Kidney glomerular epithelial cell (primary cell): ENCODE results near the gene CEP76.
"Not testable (repeated sequence)": the region's sequence is repeated elsewhere in the genome, so short reads cannot be mapped to it uniquely, and the experiment has no call there.

Experiments
- DNase-seq: peaks from one replicate; lab custom pipeline; 2025; lab: John Stamatoyannopoulos, UW

CEP76 gene

DNA sequence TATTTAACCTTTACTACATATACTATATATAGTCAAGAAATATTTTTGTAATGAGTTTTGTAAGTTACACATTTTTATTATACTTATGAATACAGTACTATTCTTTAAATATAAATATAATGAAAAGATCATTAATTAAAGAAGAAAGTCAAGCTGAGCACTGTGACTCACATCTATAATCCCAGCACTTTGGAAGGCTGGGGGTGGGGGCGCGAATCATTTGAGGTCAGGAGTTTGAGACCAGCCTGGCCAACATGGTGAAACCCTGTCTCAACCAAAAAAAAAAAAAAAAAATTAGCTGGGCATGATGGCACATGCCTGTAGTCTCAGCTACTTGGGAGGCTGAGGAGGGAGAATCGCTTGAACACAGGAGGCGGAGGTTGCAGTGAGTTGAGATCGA lies 58.8 kb downstream of the CEP76 start:
- not testable (repeated sequence) for DNase-seq

DNA sequence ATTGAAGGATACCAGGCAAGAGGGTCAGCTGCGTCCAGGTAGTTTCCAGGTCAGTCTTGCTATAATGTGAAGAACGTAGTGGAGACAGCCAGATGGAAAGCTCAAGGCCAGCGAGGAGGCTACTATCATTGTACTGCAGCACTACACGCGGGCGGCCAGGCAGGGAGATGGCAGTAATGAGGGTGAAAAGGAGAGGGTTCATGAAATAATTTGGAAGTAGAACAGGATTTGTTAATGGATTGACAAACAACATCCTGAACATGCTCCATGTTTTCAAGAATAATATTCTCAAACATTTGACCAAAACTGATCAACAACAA lies 61.7 kb downstream of the CEP76 start:
- DNase-seq, result no peak

DNA sequence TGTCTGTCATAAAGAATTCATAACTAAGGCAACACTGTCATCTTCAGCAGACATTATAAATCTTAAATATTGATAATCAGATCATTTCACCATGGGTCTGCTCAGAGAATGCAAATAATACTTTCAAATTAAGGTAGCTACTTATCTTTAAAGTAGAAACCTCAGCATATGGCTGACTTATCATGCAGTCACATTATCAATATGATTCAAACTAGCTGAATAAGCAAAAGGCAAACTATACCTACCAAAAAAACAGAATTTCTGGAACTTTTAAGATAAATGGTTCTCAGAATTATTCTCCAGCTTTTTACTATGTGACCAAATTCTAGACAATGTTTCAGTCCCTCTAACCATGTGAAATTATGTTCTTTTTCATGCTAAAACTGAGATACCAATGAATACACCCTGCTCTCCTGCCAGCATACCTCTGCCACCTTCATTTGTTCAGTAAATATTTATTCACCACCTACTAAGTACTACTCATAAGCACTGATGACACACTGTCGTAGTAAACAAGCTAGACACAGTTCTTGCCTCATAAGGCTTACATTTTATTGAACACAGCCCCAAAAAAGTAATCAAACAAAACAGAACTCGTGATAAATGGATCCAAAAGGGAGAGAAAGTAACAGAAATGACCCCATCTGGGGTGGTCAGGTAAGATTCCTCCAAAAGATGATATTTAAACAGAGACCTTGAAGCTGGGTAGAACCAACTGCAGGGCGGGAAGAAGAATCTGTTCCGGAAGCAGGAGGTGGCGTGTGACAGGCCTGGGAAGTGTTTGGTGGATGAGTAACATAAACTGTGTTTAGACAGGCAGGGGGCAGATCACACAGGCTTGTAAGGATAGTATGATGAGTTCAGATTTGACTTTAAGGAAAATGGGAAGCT lies 62.3 kb downstream of the CEP76 start:
- peak; percentile 82 for DNase-seq

DNA sequence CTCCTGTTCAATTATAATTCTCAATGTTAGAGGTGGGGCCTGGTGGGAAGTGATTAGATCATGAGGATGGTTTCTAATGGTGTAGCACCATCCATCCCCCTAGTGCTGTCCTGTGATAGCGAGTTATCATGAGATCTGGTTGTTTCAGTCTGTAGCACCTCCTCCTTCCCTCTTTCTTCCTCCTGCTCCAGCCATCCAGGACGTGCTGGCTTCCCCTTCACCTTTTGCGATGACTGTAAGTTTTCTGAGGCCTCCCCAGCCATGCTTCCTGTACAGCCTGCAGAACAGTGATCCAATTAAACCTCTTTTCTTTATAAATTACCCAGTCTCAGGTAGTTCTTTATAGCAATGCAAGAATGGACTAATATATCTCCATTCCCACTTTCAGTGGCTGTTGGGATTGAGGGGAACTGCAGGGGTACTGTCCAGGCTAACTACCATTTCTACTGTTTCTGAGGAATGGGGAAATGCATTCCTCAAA lies 63.8 kb downstream of the CEP76 start:
- DNase-seq, result no peak

DNA sequence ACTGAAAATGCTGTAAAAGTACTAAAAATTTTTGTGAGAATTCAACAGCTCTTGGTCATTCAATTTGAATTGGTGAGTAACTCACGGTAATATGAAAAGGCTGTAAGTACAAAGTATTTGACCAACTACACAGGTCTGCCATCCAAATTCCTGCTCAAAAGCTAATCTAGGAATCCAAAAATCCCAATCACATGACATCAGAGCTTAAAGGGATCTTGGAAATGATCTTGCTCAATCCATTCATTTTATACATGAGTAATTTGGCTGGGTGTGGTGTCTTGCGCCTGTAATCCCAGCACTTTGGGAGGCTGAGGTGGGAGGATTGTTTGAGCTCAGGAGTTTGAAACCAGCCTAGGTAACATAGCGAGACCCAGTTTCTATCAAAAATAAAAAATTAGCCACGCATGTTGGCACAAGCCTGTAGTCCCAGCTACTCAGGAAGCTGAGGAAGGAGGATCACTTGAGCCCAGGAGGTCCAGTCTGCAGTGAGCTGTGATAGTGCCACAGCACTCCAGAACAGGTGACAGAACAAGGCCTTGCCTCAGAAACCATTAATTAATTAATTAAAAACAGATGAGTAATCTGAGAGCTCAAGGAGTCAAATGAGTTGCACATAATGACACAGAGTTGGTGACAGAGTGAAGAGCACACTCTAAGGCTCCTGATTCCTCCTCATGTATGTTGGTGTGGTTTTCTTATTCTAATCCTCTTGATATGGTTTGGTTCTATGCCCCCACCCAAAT lies 64.5 kb downstream of the CEP76 start:
- DNase-seq, result no peak

DNA sequence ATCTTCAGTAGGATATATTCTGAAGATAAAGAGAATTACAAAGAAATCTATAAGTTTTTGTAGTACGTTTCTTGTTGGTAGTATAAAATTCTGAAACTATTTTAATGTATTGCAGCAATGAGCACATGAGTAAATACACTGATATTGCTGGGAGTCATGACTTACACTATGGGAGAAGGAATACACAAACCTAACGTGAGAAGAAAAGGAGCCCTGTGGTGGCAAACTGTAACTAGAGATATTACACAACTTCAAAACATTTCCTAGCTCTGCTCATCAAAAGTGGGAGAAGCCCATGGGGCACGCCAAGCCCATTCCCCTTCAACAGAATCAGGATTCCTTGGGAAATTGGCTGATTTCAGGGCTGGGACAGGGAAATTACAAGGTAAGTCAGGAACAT lies 65.1 kb downstream of the CEP76 start:
- no peak for DNase-seq

DNA sequence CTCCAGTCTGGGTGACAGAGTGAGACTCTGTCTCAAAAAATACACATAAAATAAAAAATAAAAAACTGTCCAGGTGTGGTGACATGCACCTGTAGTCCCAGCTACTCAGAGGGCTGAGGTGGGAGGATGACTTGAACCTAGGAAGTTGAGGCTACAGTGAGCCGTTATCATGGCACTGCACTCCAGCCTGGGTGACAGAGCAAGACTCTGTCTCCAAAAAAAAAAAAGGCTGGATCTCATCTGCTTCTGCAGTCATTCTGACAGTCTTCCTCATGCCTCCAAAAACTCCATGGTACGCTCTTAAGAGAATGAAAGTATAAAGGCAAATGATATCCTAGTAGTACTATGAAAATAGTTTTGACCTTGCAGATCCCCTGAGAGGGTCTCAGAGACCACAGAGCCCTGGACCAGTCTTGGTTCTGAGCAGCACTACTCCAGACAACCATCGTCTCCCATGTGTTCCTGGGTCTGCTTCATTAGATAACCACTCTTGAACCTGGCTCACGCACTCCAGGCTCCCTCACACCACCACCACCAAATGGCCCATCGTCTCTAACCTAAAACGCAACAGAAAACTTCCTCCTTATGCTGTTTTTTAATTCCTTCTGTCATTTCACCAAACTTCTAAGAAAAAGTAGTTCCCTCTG lies 70.6 kb downstream of the CEP76 start:
- DNase-seq, result no peak

DNA sequence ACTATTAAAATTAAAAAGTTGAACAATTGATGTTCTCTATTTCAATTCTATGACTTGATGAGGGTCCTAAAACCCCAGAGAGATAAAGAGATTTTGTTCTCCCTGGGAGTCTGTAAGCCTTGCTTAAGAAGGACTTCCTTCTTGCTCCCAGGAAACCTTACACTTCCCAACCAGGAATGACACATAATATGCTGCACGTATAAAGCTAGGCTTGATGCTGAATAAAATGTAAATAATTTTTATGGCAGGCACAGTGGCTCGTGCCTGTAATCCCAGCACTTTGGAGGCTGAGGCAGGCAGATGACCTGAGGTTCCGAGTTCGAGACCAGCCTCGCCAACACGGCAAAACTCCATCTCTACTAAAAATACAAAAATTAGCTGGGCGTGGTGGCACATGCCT lies 72.4 kb downstream of the CEP76 start:
- DNase-seq, result no peak

DNA sequence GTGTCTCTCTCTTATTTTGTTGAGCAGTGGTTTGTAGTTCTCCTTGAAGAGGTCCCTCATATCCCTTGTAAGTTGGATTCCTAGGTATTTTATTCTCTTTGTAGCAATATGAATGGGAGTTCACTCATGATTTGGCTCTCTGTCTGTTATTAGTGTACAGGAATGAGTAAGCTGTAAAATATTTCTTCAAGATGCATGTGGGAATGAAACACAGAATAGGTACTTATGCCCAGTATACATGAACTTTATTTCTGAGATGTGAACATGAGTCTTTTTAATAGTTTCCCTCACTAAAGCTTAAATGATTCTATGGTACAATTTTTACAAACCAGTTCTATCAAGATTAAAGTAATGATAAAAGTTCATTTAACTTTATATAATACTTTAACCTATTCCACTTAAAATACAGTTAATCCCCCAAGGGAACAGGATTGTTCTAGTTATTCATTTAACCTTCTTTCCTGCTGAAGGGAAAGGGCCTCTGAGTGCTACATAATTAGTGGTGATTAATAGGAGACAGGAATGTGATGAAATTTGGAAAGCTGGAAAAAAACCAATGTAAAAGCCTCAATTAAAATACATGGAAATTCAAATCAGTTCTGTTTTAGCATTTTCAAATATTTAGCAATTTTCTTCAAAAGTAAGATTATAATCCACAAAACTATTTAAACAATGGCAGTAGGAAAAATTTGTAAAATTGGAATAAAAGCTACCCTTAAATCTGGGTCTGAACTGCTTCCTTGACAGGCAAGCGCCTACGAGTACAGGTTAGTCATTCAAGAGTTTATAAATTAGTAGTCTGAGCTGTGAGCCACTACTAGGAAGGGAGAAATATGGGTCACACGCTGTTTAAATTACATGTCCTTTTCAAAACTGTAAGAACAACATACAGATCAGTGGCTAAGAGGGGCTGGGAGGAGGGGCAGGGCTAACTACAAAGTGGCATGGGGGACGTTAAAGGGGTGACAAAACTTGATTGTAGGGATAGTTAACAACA lies 73.5 kb downstream of the CEP76 start:
- DNase-seq, result peak; percentile 54

DNA sequence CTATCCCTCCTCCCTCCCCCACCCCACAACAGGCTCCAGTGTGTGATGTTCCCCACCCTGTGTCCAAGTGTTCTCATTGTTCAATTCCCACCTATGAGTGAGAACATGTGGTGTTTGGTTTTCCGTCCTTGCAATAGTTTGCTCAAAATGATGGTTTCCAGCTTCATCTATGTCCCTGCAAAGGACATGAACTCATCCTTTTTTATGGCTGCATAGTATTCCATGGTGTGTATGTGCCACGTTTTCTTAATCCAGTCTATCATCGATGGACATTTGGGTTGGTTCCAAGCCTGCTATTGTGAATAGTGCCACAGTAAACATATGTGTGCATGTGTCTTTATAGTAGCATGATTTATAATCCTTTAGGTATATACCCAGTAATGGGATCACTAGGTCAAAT lies 75.3 kb downstream of the CEP76 start:
- DNase-seq, result not testable (repeated sequence)

DNA sequence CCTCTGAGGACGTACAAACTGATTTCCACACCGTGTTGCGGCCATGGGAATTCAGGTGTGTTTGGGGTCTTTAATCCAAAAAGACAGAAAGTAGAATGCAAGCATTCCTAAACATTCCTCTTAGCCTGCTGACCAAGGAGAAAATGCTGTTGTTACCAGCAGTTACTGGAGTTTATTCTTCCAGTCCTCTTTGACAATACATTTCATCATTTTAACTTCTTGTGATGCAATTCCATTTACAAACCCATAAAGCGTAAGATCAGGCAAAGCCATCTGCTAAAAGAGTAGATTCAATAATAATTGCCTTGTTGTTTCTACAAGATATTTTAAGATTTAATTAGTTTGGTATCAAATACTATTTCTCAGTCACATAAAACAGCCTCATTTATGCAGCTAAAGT lies 77.3 kb downstream of the CEP76 start:
- DNase-seq, result no peak
